H1 (cell line): ENCODE measurements around the gene NSL1. TPM values are rescaled to one million over a fixed set of nuclear protein-coding genes. Genes with fewer than 3 reads are reported as not detected.

Experiments used
- CEBPB ChIP-seq: IDR thresholded peaks from 2 replicates; pipeline ENCODE4 v1.6.1; 2012; ENCODE audit warnings: low read depth, low read length
- CHD2 ChIP-seq: IDR thresholded peaks from 2 replicates; pipeline ENCODE4 v1.6.1; 2012; ENCODE audit warnings: low read length, improper control_type of control experiment
- EZH2 ChIP-seq: fragments of 200-600 bp; sonication (generic); IDR thresholded peaks from 2 replicates; pipeline ENCODE4 v1.7.1; 2012; ENCODE audit warnings: low read depth, mild to moderate bottlenecking, moderate library complexity, low read length, inconsistent platforms; ENCODE audit not compliant: severe bottlenecking
- GTF2F1 ChIP-seq: IDR thresholded peaks from 2 replicates; pipeline ENCODE4 v1.6.1; 2012; ENCODE audit warnings: low read depth, low read length, improper control_type of control experiment, borderline replicate concordance
- HDAC6 ChIP-seq: IDR thresholded peaks from one replicate; pipeline ENCODE4 v1.7.1; 2012; ENCODE audit warnings: low read depth, mild to moderate bottlenecking, inconsistent platforms, low read length, moderate library complexity
- SP1 ChIP-seq: IDR thresholded peaks from 2 replicates; pipeline ENCODE4 v1.6.1; 2011; ENCODE audit warnings: low read depth, low read length
- SUZ12 ChIP-seq: fragments of 200-600 bp; sonication (generic); IDR thresholded peaks from 2 replicates; pipeline ENCODE4 v1.6.1; 2012; ENCODE audit warnings: mild to moderate bottlenecking, inconsistent platforms, low read length, moderate library complexity, mixed read lengths
- polyA plus RNA-seq, 7 experiments: library from polyadenylated mRNA; depleted of rRNA in 3 of 7; stranded (reverse) in 5 of 7; unstranded in 2 of 7; fragments of >200 nt in 5 of 7; fragments of 200-250 nt in 2 of 7; gene quantifications; 1 replicate in 5 of 7; 2 replicates in 1 of 7; 4 replicates in 1 of 7; pipeline versions ENCODE4 v1.2.1 to v1.2.3, GENCODE V29; 2011 to 2013; ENCODE audit warnings: missing spikeins in 2 of 7, mixed read lengths in 2 of 7
- total RNA-seq: library from RNA; stranded (reverse); fragmentation: NEBNext Ultra II Directional; extraction: Animal tissue kit (Norgen Biotek cat#: 25700); gene quantifications from 2 replicates; pipeline ENCODE4 v1.2.1, GENCODE V29; 2021

Gene NSL1
- total and polyA plus RNA-seq, 2 of the 8 experiments (the other 6 are each of a cell fraction or from before 2014, with no cell fraction given), result 25.4 to 51.7 TPM

GRCh38 chr1:212701910-212702309 is 89.7 kb downstream of the NSL1 start (continued):
- TF ChIP-seq SP1 (no peak), GTF2F1 (no peak), CEBPB (no peak), HDAC6 (no peak), EZH2 (no peak), SUZ12 (no peak), CHD2 (no peak)
- TF ChIP-seq, all 59 proteins: peak for 0
